Ishikawa (cell line): ENCODE data around the gene TRIM59.

Experiments used
- EGR1 ChIP-seq: IDR thresholded peaks from 2 replicates; pipeline ENCODE4 v1.6.1; 2012
- EP300 ChIP-seq: IDR thresholded peaks from 2 replicates; pipeline ENCODE4 v1.6.1; 2012; ENCODE audit warnings: borderline replicate concordance
- MAX ChIP-seq: IDR thresholded peaks from 2 replicates; pipeline ENCODE4 v1.6.1; 2012
- NFIC ChIP-seq: IDR thresholded peaks from 2 replicates; pipeline ENCODE4 v1.6.1; 2012
- RAD21 ChIP-seq: IDR thresholded peaks from 2 replicates; pipeline ENCODE4 v1.6.1; 2012; ENCODE audit warnings: low read depth
- TAF1 ChIP-seq: IDR thresholded peaks from 2 replicates; pipeline ENCODE4 v1.6.1; 2012; ENCODE audit warnings: low read depth, mild to moderate bottlenecking
- TCF12 ChIP-seq: IDR thresholded peaks from 2 replicates; pipeline ENCODE4 v1.6.1; 2012; ENCODE audit warnings: low read depth
- YY1 ChIP-seq: IDR thresholded peaks from 2 replicates; pipeline ENCODE4 v1.6.1; 2012; ENCODE audit warnings: low read depth
- ZBTB7A ChIP-seq: IDR thresholded peaks from 2 replicates; pipeline ENCODE4 v1.6.1; 2012; ENCODE audit warnings: low read depth
- TF ChIP-seq, protein P1 (sequence below): IDR thresholded peaks from 2 replicates; pipeline ENCODE4 v1.6.1; 2012; ENCODE audit warnings: low read depth, mild to moderate bottlenecking

DNA sequence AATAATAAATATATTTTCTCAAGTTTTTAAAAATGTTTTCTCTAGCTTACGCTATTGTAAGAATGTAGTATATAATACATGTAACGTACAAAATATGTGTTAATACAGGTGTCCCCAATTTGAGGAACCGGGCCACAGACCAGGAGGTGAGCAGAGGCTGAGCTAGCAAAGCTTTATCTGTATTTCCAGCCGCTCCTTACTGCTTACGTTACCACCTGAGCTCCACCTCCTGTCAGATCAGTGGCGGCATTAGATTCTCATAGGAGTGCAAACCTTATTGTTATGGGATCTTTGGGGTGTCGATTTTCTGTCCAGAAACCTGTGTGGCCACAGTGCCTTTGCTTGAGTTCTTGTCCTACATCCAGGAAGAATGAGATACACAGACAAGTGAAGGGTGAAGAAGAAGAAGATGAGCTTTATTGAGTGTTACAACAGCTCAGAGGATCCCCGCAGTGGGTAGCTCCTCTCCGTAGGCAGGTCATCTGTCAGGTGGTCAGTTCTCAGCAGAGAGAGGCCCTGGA, 9.9 kb upstream of the TRIM59 start:
- TF ChIP-seq MAX (no peak), RAD21 (no peak), EGR1 (no peak), TAF1 (no peak), NFIC (no peak), TCF12 (no peak), YY1 (no peak), EP300 (no peak), ZBTB7A (no peak)
- TF ChIP-seq, protein P1, sequence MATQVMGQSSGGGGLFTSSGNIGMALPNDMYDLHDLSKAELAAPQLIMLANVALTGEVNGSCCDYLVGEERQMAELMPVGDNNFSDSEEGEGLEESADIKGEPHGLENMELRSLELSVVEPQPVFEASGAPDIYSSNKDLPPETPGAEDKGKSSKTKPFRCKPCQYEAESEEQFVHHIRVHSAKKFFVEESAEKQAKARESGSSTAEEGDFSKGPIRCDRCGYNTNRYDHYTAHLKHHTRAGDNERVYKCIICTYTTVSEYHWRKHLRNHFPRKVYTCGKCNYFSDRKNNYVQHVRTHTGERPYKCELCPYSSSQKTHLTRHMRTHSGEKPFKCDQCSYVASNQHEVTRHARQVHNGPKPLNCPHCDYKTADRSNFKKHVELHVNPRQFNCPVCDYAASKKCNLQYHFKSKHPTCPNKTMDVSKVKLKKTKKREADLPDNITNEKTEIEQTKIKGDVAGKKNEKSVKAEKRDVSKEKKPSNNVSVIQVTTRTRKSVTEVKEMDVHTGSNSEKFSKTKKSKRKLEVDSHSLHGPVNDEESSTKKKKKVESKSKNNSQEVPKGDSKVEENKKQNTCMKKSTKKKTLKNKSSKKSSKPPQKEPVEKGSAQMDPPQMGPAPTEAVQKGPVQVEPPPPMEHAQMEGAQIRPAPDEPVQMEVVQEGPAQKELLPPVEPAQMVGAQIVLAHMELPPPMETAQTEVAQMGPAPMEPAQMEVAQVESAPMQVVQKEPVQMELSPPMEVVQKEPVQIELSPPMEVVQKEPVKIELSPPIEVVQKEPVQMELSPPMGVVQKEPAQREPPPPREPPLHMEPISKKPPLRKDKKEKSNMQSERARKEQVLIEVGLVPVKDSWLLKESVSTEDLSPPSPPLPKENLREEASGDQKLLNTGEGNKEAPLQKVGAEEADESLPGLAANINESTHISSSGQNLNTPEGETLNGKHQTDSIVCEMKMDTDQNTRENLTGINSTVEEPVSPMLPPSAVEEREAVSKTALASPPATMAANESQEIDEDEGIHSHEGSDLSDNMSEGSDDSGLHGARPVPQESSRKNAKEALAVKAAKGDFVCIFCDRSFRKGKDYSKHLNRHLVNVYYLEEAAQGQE, result no peak
